ENCODE measurements around the gene NDRG4. TPM values are rescaled to one million over a fixed set of nuclear protein-coding genes. Genes with fewer than 3 reads are reported as not detected.

The NDRG4 gene
- polyA plus RNA-seq, 1 donor from 2014 or later: 507 TPM

- Histone ChIP-seq H4K20me1 (ENCODE audit: insufficient read depth) (no peaks in the 10 kb centered on the region), H3K9me3 (ENCODE audit: low read length) (no peaks in the 10 kb centered on the region), H3K4me3 (ENCODE audit: low read length) (no peak overlapping the region), H3K9ac (ENCODE audit: low read length) (no peak overlapping the region), H3K79me2 (replicated peaks; ENCODE audit: insufficient read depth, low read length) (no peaks in the 10 kb centered on the region), H3K36me3 (ENCODE audit: insufficient read depth, low read length) (peaks cover 25% of the 10 kb centered on the region), H3K27me3 (ENCODE audit: insufficient read depth, low read depth, low read length) (no peaks in the 10 kb centered on the region), H3K27ac (ENCODE audit: low read length) (no peak overlapping the region), H3F3A (ENCODE audit: insufficient read depth, low read length, poor library complexity, severe bottlenecking) (no peaks in the 10 kb centered on the region), H3K9me2 (ENCODE audit: insufficient read depth, low read length) (no peaks in the 10 kb centered on the region), H3K4me2 (ENCODE audit: low read length) (no peak overlapping the region), H2AFZ (ENCODE audit: low read depth, low read length) (no peak overlapping the region)
- no peak for TF ChIP-seq CTCF (IDR thresholded peaks at IDR 0.05; ENCODE audit: poor library complexity, severe bottlenecking)
- TF ChIP-seq SMC3 (conservative IDR thresholded peaks at IDR 0.05; ENCODE audit: poor library complexity): no peak
- no peak for TF ChIP-seq REST (IDR thresholded peaks at IDR 0.05; ENCODE audit: borderline replicate concordance)
- no peak for TF ChIP-seq RAD21 (conservative IDR thresholded peaks at IDR 0.05)
- TF ChIP-seq TAF1 (IDR thresholded peaks at IDR 0.05; ENCODE audit: low read depth): no peak
- no peak for TF ChIP-seq POLR2AphosphoS5 (IDR thresholded peaks at IDR 0.05)
- TF ChIP-seq EZH2 (IDR thresholded peaks at IDR 0.05; ENCODE audit: borderline replicate concordance, insufficient read depth, low read length, poor library complexity, severe bottlenecking): no peak
- TF ChIP-seq MXI1 (conservative IDR thresholded peaks at IDR 0.05; ENCODE audit: poor library complexity, severe bottlenecking): no peak
- no peak for TF ChIP-seq EP300 (conservative IDR thresholded peaks at IDR 0.05; ENCODE audit: poor library complexity, severe bottlenecking)
These were observed 41.8 kb downstream of the NDRG4 start for GRCh38 chr16:58541711-58542110.

DNA sequence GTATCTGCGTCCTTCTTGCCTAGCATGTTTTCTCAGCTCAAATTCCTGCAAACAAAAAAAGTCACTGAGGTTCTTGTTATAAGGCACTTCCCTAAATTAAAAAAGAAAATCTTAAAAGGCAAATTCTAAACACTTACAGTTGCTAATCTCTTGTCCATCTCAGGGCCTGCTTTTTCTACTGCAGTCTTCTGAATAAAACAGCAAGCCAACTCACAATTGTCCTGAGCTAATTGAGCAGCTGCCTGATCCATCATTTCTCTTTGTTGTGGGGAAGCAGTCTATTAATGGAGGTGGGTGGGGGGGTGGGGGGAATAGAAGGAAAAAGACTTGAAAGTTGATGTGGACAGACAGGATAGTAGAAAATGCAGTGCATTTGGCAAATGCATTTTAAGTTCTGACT is 42.3 kb downstream of the NDRG4 start:
- Histone ChIP-seq H3K9ac (ENCODE audit: low read length) (no peak overlapping the region), H3K9me2 (ENCODE audit: insufficient read depth, low read length) (no peaks in the 10 kb centered on the region), H3K4me3 (ENCODE audit: low read length) (no peak overlapping the region), H3K9me3 (ENCODE audit: low read length) (no peaks in the 10 kb centered on the region), H3K4me2 (ENCODE audit: low read length) (no peak overlapping the region), H3K27me3 (ENCODE audit: insufficient read depth, low read depth, low read length) (no peaks in the 10 kb centered on the region), H4K20me1 (ENCODE audit: insufficient read depth) (no peaks in the 10 kb centered on the region), H2AFZ (ENCODE audit: low read depth, low read length) (no peak overlapping the region), H3K36me3 (ENCODE audit: insufficient read depth, low read length) (peaks cover 20% of the 10 kb centered on the region), H3K27ac (ENCODE audit: low read length) (no peak overlapping the region), H3F3A (ENCODE audit: insufficient read depth, low read length, poor library complexity, severe bottlenecking) (no peaks in the 10 kb centered on the region), H3K79me2 (replicated peaks; ENCODE audit: insufficient read depth, low read length) (no peaks in the 10 kb centered on the region)
- TF ChIP-seq CTCF (IDR thresholded peaks at IDR 0.05; ENCODE audit: poor library complexity, severe bottlenecking): no peak
- TF ChIP-seq TAF1 (IDR thresholded peaks at IDR 0.05; ENCODE audit: low read depth): no peak
- TF ChIP-seq REST (IDR thresholded peaks at IDR 0.05; ENCODE audit: borderline replicate concordance): no peak
- TF ChIP-seq MXI1 (conservative IDR thresholded peaks at IDR 0.05; ENCODE audit: poor library complexity, severe bottlenecking): no peak
- no peak for TF ChIP-seq EZH2 (IDR thresholded peaks at IDR 0.05; ENCODE audit: borderline replicate concordance, insufficient read depth, low read length, poor library complexity, severe bottlenecking)
- no peak for TF ChIP-seq SMC3 (conservative IDR thresholded peaks at IDR 0.05; ENCODE audit: poor library complexity)
- no peak for TF ChIP-seq RAD21 (conservative IDR thresholded peaks at IDR 0.05)

Data from neural cell (in vitro differentiated cells).